Left kidney (tissue), 2 donors: Measurements from ENCODE around the gene MRPL41. TPM values are rescaled to one million over a fixed set of nuclear protein-coding genes. Genes with fewer than 3 reads are reported as not detected.
"Not testable (repeated sequence)": the region's sequence is repeated elsewhere in the genome, so short reads cannot be mapped to it uniquely, and the experiment has no call there.

Experiments used
- DNase-seq: peaks from one replicate; pipeline ENCODE4 v3.0.0-alpha.2; 2013
- polyA plus RNA-seq: library from polyadenylated mRNA; unstranded; fragments of 120-200 nt; gene quantifications from one replicate; pipeline ENCODE4 v1.2.1, GENCODE V29; 2013; ENCODE audit not compliant: insufficient read length

MRPL41 gene
- polyA plus RNA-seq, 1 donor, result 11.7 TPM

DNA sequence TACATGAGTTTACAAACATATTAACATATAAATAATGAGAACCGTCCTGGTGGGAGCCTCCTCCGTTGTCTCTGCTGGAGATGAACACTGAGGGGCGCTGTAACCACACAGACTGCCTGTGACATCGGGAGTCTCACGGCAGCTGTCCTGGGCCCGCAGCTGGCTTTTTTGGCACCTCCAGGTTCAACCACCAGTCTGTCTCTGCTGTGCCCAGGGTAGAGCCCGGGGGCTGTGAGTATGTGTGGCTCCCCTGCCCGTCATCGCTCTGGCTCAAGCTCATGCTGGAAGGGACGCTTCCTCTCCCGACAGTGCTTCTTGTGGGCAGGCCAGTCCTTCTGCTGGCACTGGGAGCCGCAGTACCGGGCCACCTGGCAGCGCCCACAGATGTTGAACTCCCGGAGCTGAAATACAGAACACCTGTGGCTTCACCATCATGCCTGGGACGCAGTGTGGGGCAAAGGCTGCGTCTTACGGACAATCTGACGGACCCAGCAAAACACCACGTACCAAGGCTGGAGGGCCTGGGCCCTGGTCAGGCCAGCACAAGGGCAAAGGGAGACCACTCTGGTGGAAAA is 30.7 kb downstream of the MRPL41 start:
- no peak for DNase-seq

DNA sequence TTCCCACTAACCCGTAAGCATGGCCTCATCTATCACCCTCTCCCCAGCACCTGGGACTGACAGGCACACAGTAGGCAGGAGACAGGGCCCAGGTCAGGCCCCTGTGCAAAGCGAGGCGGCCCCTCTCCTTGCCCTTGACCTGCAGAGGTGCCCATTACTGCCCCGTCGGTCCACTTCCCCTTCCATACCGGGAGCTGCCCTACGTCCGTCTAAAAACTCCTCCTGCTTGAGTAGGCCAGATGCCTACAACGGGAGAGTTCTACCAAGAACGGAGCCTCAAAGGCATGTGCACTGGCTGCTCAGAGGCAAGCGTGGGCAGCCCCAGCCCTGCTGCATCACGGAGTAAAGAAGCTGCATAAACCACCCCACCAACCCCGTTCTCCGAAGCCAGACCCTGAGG is 31.7 kb downstream of the MRPL41 start:
- no peak for DNase-seq

DNA sequence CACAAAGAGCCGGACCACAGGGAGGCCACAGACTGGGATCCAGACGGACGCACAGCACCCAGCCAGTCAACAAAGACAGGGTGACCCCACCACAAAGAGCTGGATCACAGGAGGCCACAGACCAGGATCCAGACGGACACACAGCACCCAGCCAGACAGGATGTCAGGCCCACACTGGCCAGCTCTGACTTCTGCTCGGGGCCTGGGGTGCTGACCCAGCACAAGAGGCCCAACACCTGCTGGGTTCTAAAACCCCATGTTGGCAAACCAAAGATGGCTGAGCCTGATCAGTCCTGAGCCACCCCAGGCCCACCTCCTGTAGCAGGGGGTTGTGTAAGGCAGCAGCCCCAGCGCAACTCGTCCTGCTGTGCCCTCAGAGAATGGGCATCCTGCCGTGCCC is 32.3 kb downstream of the MRPL41 start:
- no peak for DNase-seq

- DNase-seq, result no peak
Observed at GRCh38 chr9:137586854-137587253, 35.2 kb downstream of the MRPL41 start.

DNA sequence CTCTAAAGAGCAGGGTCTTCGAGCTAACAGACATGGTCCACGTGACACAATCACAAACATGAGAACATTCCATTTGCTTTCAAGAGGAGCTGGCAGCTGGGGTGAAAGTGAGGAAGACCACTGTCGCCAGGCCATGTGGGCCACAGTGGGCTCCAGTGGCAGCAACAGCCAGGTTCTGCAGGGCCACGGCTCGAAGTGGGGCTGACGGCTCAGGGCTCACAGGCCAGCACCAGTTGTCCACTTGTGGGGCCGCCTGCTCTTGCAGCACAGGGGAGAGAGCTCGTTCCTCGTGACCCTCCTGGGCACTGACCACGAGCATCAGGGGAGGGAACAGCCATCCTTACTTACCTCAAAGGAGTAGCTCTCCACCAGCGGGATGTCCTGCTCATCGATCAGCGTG is 36.6 kb downstream of the MRPL41 start:
- DNase-seq, result no peak

GRCh38 chr9:137588891-137589290 is 37.2 kb downstream of the MRPL41 start:
- no peak for DNase-seq

GRCh38 chr9:137589441-137590122 is 37.9 kb downstream of the MRPL41 start:
- no peak for DNase-seq

DNA sequence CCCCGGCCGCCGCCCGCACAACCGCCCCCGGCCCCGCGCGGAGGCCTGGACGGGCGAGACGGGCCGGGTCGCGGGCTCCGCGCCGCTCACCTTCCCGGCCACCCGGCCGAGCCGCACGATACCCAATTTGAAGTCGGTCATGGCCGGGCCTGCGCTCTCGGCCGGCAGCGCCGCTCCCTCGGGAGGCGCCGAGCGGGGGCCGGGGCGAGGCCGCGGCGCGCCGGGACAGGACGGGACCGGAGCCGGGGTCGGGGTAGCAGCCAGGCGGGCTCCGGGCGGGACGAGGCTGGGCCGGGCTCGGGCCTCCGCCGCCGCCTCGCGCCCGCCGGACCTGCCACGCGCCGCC is 38.4 kb downstream of the MRPL41 start:
- no peak for DNase-seq

DNA sequence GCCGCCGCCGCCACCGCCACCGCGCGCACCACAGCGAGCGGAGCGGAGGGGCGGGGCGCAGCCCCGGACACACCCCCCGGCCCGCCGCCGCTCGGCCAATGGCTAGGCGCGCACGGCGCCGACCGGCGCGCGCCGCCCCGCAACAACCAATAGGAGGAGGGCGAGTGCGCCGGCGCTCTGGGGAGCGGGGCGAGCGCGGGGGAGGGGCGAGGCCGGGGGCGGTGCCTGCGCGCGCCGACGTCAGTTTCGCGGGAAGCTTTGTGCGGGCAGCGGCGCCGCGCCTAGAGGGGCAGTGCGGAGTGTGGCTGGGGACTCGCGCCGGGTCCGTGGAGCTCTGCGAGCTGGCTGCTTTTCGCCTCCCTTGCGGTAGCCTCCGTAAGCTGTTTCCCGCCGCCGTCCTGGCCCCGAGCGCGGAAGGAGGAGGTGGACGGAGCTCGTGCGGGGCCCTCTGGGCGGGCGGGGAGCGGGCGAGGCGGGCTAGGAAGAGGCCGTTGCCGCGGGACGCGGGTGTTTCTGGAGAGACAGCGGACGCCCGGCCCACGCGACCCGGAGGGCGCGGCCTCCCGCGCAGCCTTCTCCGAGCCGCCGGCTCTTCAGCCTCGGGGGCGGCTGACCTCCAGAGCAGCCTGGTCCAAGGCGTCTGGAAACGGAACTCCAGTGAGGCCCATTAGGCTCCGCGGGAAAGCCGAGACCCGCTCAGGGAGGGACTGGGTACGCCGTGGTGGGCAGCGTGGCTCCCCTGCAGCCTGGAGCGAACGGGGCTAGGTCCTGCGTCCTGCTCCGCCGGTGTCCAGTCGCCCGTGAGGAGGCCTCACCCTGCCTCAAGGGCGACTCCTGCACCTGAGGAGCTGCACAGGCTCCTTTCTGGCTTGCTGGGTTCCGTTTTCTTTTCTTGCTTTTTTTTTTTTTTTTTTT is 39.0 kb downstream of the MRPL41 start, which contains the start of gene ZMYND19:
Gene ZMYND19, minus strand, starts transcription at position 44 of the 915 bp plus-strand sequence. CDS start 249 bp downstream, outside the sequence.
- peak; percentile 89 for DNase-seq

DNA sequence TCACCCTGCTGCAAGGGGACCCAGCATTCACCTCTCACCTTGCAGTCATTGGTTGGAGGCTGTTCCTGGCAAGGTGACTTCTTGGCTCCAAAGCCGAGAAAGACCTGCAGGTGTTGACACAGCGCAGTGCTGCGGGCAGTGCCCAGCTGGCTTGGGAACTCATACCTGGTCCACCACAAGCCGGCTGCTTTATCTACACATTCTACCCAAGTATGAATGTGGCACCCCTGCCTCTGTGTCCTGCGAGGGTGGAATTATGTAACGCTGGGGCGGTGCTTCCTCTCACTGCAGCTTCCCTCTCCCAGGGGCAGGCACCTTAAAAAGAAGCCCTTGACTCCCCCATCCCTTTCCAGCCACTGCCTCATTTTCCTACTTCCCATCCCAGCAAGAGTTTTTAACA is 41.1 kb downstream of the MRPL41 start:
- no peak for DNase-seq

- DNase-seq, result no peak
Observed at GRCh38 chr9:137593176-137593575, 41.5 kb downstream of the MRPL41 start.

DNA sequence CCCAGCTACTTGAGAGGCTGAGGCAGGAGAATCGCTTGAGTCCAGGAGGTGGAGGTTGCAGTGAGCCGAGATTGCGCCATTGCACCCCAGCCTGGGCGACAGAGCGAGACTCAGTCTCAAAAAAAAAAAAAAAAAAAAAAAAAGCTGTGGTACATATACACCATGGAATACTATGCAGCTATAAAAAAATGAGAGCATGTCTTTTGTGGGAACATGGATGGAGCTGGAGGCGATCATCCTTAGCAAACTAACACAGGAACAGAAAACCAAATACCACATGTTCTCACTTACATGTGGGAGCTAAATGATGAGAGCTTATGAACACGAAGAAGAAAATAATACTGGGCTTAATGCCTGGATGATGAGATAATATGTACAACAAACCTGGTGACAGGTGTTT is 44.9 kb downstream of the MRPL41 start:
- DNase-seq, result not testable (repeated sequence)

DNA sequence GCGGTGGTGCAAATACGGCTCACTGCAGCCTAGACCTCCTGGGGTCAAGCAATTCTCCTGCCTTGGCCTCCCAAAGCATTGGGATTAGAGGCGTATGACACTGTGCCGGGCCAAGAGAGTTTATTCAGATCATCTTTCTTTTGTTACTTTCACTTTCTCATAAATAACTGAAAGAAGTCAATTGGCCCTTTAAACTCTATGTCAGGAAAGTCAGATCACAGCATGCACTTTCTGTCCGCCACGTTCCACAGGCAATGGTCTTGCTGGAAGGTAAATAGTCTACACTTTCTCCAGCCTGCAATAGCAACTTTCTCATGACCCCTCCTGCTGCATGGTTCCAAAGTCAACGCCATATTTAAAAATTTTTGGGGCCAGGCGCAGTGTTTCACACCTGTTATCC is 47.3 kb downstream of the MRPL41 start:
- no peak for DNase-seq

Other genes with a start within 250 kb of the MRPL41 start
- 5.1 TPM for gene NRARP, start 249.6 kb upstream of the MRPL41 start, polyA plus RNA-seq
- gene EXD3, start 128.7 kb upstream of the MRPL41 start, polyA plus RNA-seq, result 14.1 TPM
- 6.7 TPM for gene NOXA1, start 128.5 kb upstream of the MRPL41 start, polyA plus RNA-seq
- 0.33 TPM for gene ENTPD8, start 110.5 kb upstream of the MRPL41 start, polyA plus RNA-seq
- 49.2 TPM for gene NSMF, start 92.5 kb upstream of the MRPL41 start, polyA plus RNA-seq
- 3.7 TPM for gene PNPLA7, start 1.5 kb upstream of the MRPL41 start, polyA plus RNA-seq
- 55.2 TPM for gene DPH7, start 27.0 kb downstream of the MRPL41 start, polyA plus RNA-seq
- gene ZMYND19, start 38.6 kb downstream of the MRPL41 start, polyA plus RNA-seq, result 19.5 TPM
- gene ARRDC1, start 53.8 kb downstream of the MRPL41 start, polyA plus RNA-seq, result 29.8 TPM
- gene EHMT1, start 67.1 kb downstream of the MRPL41 start, polyA plus RNA-seq, result 78.7 TPM